Natural killer cell (primary cell): ENCODE data around the gene RPF1. TPM values are rescaled to one million over a fixed set of nuclear protein-coding genes. Genes with fewer than 3 reads are reported as not detected.
A peak's percentile ranks its signal among the peaks of the same experiment; 100 is the strongest.

ENCODE experiments used
- ATAC-seq, 3 donors: fragments of 150-1000 bp in 2 of 3; fragments of 200-7000 bp in 1 of 3; cut with Tn5 transposase; 1 replicate in 1 of 3; 2 replicates in 2 of 3; pipeline ENCODE4 v1.10.0; 2021; ENCODE audit warnings: mild to moderate bottlenecking in 2 of 3, moderate library complexity in 2 of 3
- DNase-seq, 2 donors: peaks; one replicate each; pipeline versions ENCODE4 v3.0.0 to v3.0.0-alpha.2; 2013 to 2021; ENCODE audit warnings: mixed read lengths in 1 of 2
- H3K27ac ChIP-seq: one replicate; pipeline ENCODE4 v1.5.1; 2013; ENCODE audit warnings: mild to moderate bottlenecking, low read length
- H3K27me3 ChIP-seq: one replicate; pipeline ENCODE4 v1.6.1; 2013; ENCODE audit warnings: low read length; ENCODE audit not compliant: control insufficient read depth, insufficient read depth
- H3K36me3 ChIP-seq: one replicate; pipeline ENCODE4 v1.6.1; 2013; ENCODE audit warnings: low read length; ENCODE audit not compliant: control insufficient read depth, insufficient read depth
- H3K4me1 ChIP-seq: one replicate; pipeline ENCODE4 v1.6.1; 2013; ENCODE audit warnings: low read length; ENCODE audit not compliant: control insufficient read depth, insufficient read depth
- H3K4me3 ChIP-seq: one replicate; pipeline ENCODE4 v1.5.1; 2013; ENCODE audit warnings: low read length
- H3K9me3 ChIP-seq: one replicate; pipeline ENCODE4 v1.6.1; 2013; ENCODE audit warnings: low read length; ENCODE audit not compliant: control insufficient read depth, insufficient read depth
- H3K27ac Mint-ChIP-seq, 2 donors: one replicate each; pipeline ENCODE4 v1.8.0; 2022; ENCODE audit warnings: mild to moderate bottlenecking in 2 of 2, mixed read lengths in 2 of 2, moderate library complexity in 1 of 2
- H3K27me3 Mint-ChIP-seq, 2 donors: one replicate each; pipeline ENCODE4 v1.8.0; 2022; ENCODE audit warnings: low read depth in 2 of 2, mixed read lengths in 2 of 2
- H3K36me3 Mint-ChIP-seq: one replicate; pipeline ENCODE4 v1.8.0; 2022; ENCODE audit warnings: mixed read lengths
- H3K4me1 Mint-ChIP-seq, 2 donors: one replicate each; pipeline ENCODE4 v1.8.0; 2022; ENCODE audit warnings: mixed read lengths in 2 of 2
- H3K4me3 Mint-ChIP-seq: one replicate; pipeline ENCODE4 v1.8.0; 2022; ENCODE audit warnings: mild to moderate bottlenecking, moderate library complexity, mixed read lengths
- H3K9me3 Mint-ChIP-seq, 2 donors: one replicate each; pipeline ENCODE4 v1.8.0; 2022; ENCODE audit warnings: mixed read lengths in 2 of 2
- WGBS: methylation state at CpG from one replicate; pipeline ENCODE4 v1.1.7; 2013; ENCODE audit warnings: missing lambda C conversion rate; ENCODE audit not compliant: insufficient coverage; 5-methylcytosine and 5-hydroxymethylcytosine counted together
- intact Hi-C: fragments of 100-400 bp; cut with micrococcal nuclease; formaldehyde crosslinking; loops from one replicate; pipeline ENCODE4 v1.14.2; 2022
- total RNA-seq, 4 donors: library from RNA; stranded (reverse); fragments of 120-200 nt in 1 of 4; gene quantifications; one replicate each; pipeline versions ENCODE4 v1.2.3 to v1.2.4, GENCODE V29; 2013 to 2022
- TF ChIP-seq, protein P1 (sequence below): fragments of 200-600 bp; IDR thresholded peaks from one replicate; pipeline ENCODE4 v1.8.0; 2022; ENCODE audit warnings: antibody characterized with exemption

Gene RPF1
- total RNA-seq, 3 donors from 2014 or later (not counting 1 experiment from before 2014, with no cell fraction given): 50.0 to 53.0 (median 50.0) TPM

DNA sequence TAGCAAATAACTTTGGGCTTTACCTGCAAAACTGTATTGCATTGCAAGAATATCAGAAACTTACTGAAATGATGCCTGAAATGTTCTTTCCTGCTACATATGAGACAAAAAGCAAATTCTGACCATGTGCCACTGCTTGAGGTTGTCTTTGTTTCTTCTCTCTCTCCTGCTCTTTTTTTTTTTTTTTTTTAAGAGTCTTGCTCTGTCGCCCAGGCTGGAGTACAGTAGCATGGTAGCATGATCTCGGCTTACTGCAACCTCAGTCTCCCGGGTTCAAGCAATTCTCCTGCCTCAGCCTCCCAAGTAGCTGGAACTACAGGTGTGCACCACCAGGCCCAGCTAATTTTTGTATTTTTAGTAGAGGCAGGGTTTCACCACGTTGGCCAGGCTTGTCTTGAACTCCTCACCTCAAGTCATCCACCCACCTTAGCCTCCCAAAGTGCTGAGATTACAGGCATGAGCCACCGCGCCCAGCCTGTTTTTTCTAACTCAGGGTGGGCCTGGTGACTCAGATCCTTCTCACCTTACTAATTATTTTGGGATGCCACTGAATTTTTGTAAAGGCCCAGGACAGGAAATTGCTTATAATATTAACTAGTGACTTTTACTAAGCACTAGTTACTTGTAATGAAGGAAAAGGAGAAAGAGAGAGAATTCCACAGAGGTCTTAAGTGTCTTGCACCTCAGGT is 44.8 kb upstream of the RPF1 start:
- Mint-ChIP-seq H3K27ac (no peak overlapping the region), H3K9me3 (no peaks in the 10 kb centered on the region), H3K4me1 (peaks cover 4 to 8% of the 10 kb centered on the region in 2 donors), H3K27me3 (no peaks in the 10 kb centered on the region), H3K4me3 (peak overlapping the region; percentile 72), H3K36me3 (no peaks in the 10 kb centered on the region)
- no peaks in the 10 kb centered on the region for H3K9me3 ChIP-seq
- intact Hi-C loops: loop anchor here (1.0 to 10.0 kb wide), 3 partner anchors 129 to 499 kb away; partner anchors contain the start of gene SAMD13
- no peaks in the 10 kb centered on the region for H3K36me3 ChIP-seq
- DNase-seq: peak in 1 of 2 donors; percentile 14
- no peaks in the 10 kb centered on the region for H3K27me3 ChIP-seq
- WGBS: 78% methylated on average over 5 of the region's 6 CpGs
- no peak overlapping the region for H3K4me3 ChIP-seq
- peak overlapping the region; percentile 53 for H3K27ac ChIP-seq
- ATAC-seq: peak in 2 of 3 donors; percentile 3 to 4
- peaks cover 27% of the 10 kb centered on the region for H3K4me1 ChIP-seq
- TF ChIP-seq, protein P1, sequence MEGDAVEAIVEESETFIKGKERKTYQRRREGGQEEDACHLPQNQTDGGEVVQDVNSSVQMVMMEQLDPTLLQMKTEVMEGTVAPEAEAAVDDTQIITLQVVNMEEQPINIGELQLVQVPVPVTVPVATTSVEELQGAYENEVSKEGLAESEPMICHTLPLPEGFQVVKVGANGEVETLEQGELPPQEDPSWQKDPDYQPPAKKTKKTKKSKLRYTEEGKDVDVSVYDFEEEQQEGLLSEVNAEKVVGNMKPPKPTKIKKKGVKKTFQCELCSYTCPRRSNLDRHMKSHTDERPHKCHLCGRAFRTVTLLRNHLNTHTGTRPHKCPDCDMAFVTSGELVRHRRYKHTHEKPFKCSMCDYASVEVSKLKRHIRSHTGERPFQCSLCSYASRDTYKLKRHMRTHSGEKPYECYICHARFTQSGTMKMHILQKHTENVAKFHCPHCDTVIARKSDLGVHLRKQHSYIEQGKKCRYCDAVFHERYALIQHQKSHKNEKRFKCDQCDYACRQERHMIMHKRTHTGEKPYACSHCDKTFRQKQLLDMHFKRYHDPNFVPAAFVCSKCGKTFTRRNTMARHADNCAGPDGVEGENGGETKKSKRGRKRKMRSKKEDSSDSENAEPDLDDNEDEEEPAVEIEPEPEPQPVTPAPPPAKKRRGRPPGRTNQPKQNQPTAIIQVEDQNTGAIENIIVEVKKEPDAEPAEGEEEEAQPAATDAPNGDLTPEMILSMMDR: no peak

DNA sequence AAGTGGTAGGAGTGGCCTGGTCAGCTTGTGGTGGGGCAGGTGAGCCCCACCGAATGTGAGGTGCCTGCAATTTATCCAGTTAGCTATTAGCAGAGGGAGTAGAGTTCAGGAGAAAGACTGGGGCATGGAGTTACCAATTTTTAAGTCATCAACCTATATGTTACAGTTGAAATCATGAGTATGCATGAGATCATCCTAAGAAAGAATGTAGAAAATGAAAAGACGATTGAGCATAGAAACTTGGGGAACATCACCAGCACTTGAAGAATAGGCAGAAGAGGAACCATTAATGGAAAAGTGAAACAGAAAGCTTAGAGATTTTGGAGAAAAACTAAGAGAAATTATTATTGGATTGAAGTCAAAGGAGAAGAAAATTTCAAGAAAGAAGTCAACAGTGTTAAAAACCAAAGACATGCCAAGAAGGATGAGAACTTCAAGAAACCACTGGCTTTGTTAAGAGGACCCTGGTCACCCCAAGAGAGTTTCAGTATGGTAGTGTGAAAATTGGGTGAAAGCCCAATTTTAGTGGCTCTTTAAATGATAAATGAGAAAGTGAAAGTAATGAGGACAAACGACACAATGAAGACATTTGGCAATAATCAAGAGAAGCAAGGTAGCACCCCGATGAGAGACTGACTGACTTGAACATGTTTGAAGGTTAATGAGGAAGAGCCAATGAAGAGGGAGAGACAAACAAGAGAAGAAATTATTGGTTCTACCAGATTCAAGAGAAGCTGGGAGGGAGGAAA is 44.1 kb upstream of the RPF1 start:
- Mint-ChIP-seq H3K4me1 (peaks cover 4 to 8% of the 10 kb centered on the region in 2 donors), H3K36me3 (no peaks in the 10 kb centered on the region), H3K9me3 (no peaks in the 10 kb centered on the region), H3K4me3 (no peak overlapping the region), H3K27ac (no peak overlapping the region), H3K27me3 (no peaks in the 10 kb centered on the region)
- ATAC-seq (peak; percentile 39 to 49 (median 49)), DNase-seq (peak in 1 of 2 donors; percentile 53)
- peak overlapping the region; percentile 53 for H3K27ac ChIP-seq
- no peaks in the 10 kb centered on the region for H3K27me3 ChIP-seq
- TF ChIP-seq, protein P1: no peak
- H3K4me3 ChIP-seq: no peak overlapping the region
- 21% methylated on average over 4 of the region's 4 CpGs for WGBS
- no peaks in the 10 kb centered on the region for H3K9me3 ChIP-seq
- H3K36me3 ChIP-seq: no peaks in the 10 kb centered on the region
- intact Hi-C loops: loop anchor here (1.0 to 10.0 kb wide), 7 partner anchors 63 to 500 kb away; partner anchors contain the start of genes CTBS, PRKACB and SAMD13
- peaks cover 27% of the 10 kb centered on the region for H3K4me1 ChIP-seq

DNA sequence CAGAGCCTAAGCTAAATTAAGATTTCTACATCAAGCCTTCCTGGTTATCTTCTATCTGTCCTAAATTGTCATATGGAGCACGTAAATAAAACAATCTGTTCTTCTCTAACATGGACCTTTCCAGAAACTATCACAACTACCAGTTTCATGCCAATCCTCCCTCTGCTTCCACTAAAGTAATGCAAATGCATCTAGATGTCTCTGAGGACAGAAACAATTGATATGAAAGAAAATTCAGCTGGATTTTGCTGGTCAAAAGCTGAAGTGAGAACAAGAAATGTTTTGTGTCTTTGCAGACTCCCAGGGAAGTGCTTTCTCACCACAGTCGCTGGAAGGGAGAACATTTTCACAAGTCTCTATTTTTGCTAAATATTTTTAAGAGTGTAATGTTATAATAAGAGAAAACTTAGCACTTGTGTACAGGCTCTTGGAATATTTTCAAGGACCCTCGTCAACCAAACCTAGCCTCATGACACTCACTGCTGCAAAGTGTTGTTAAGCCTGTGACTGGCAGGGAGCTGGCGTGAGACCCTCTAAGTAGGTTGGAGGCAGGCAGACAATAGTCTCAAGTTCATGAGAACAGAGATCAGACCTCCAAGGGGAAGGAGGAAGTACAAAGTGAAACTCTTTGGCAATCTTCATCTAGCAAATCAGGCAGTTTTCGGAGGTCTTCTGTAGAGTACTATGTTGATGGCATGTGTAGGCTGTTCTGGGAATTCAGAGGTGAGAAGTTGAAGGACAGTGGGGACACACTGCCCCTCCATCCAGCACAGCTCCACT is 42.0 kb upstream of the RPF1 start:
- peak in 1 of 2 donors; percentile 50 for DNase-seq
- Histone ChIP-seq H3K27me3 (no peaks in the 10 kb centered on the region), H3K27ac (peak overlapping the region; percentile 79), H3K9me3 (no peaks in the 10 kb centered on the region), H3K4me3 (peak overlapping the region; percentile 16), H3K36me3 (no peaks in the 10 kb centered on the region), H3K4me1 (peaks cover 27% of the 10 kb centered on the region)
- H3K36me3 Mint-ChIP-seq: no peaks in the 10 kb centered on the region
- H3K4me3 Mint-ChIP-seq: no peak overlapping the region
- no peaks in the 10 kb centered on the region for H3K9me3 Mint-ChIP-seq
- H3K4me1 Mint-ChIP-seq: peaks cover 5 to 9% of the 10 kb centered on the region in 2 donors
- TF ChIP-seq, protein P1: no peak
- H3K27me3 Mint-ChIP-seq: no peaks in the 10 kb centered on the region
- peak; percentile 30 to 48 (median 30) for ATAC-seq
- WGBS: 43% methylated on average over 3 of the region's 5 CpGs
- intact Hi-C loops: loop anchor here (5.0 to 10.0 kb wide), 5 partner anchors 65 to 502 kb away; partner anchors contain the start of genes CTBS and SAMD13
- no peak overlapping the region for H3K27ac Mint-ChIP-seq
